MM.1S (cell line): ENCODE measurements around the gene ATP6V1B1.

Experiments
- DNase-seq: peaks from one replicate; pipeline ENCODE4 v3.0.0-alpha.2; 2015
- H2AFZ ChIP-seq: fragments of 300-600 bp; sonication (generic); 2 replicates; pipeline ENCODE4 v1.6.0; 2016; ENCODE audit warnings: antibody characterized with exemption, low read length
- H3F3A ChIP-seq: fragments of 300-600 bp; sonication (generic); 2 replicates; pipeline ENCODE4 v1.6.1; 2016; ENCODE audit warnings: mild to moderate bottlenecking, antibody characterized with exemption, low read length, moderate library complexity, mixed read lengths; ENCODE audit not compliant: insufficient read depth
- H3K27ac ChIP-seq: fragments of 300-600 bp; sonication (generic); 2 replicates; pipeline ENCODE4 v1.5.1; 2016; ENCODE audit warnings: mild to moderate bottlenecking, low read length
- H3K27me3 ChIP-seq: fragments of 300-600 bp; sonication (generic); replicated peaks from 2 replicates; pipeline ENCODE4 v1.6.0; 2016; ENCODE audit warnings: low read length; ENCODE audit not compliant: insufficient read depth
- H3K36me3 ChIP-seq: fragments of 300-600 bp; sonication (generic); replicated peaks from 2 replicates; pipeline ENCODE4 v1.6.1; 2016; ENCODE audit warnings: mild to moderate bottlenecking, low read length, mixed read lengths; ENCODE audit not compliant: insufficient read depth
- H3K4me1 ChIP-seq: fragments of 300-600 bp; sonication (generic); 2 replicates; pipeline ENCODE4 v1.6.1; 2016; ENCODE audit warnings: low read length, mixed read lengths
- H3K4me2 ChIP-seq: fragments of 300-600 bp; sonication (generic); 2 replicates; pipeline ENCODE4 v1.6.0; 2016; ENCODE audit warnings: low read depth, low read length
- H3K4me3 ChIP-seq: fragments of 300-600 bp; sonication (generic); 2 replicates; pipeline ENCODE4 v1.5.1; 2016; ENCODE audit warnings: low read length, mixed read lengths
- H3K79me2 ChIP-seq: fragments of 300-600 bp; sonication (generic); 2 replicates; pipeline ENCODE4 v1.6.1; 2016; ENCODE audit warnings: mixed run types, low read length, mixed read lengths
- H3K9ac ChIP-seq: fragments of 300-600 bp; sonication (generic); 2 replicates; pipeline ENCODE4 v1.6.1; 2016; ENCODE audit warnings: low read length, mixed read lengths
- H3K9me2 ChIP-seq: fragments of 300-600 bp; sonication (generic); replicated peaks from 2 replicates; pipeline ENCODE4 v1.6.1; 2016; ENCODE audit warnings: mild to moderate bottlenecking, low read length, mixed read lengths; ENCODE audit not compliant: insufficient read depth
- H3K9me3 ChIP-seq: fragments of 300-600 bp; sonication (generic); replicated peaks from 2 replicates; pipeline ENCODE4 v1.6.1; 2016; ENCODE audit warnings: mild to moderate bottlenecking, low read length, mixed read lengths; ENCODE audit not compliant: insufficient read depth
- H4K20me1 ChIP-seq: fragments of 300-600 bp; sonication (generic); 2 replicates; pipeline ENCODE4 v1.6.1; 2016; ENCODE audit warnings: mild to moderate bottlenecking, low read length, moderate library complexity, mixed read lengths; ENCODE audit not compliant: insufficient read depth
- CTCF ChIP-seq: fragments of 300-600 bp; sonication (generic); IDR thresholded peaks from 2 replicates; pipeline ENCODE4 v1.5.1; 2016; ENCODE audit warnings: antibody characterized with exemption, low read length, mixed read lengths
- EZH2 ChIP-seq: fragments of 300-600 bp; sonication (generic); optimal IDR thresholded peaks from 2 replicates; pipeline ENCODE3; 2017; ENCODE audit warnings: low read depth, mild to moderate bottlenecking, antibody characterized with exemption, low read length, mixed read lengths
- EZH2phosphoT487 ChIP-seq: fragments of 300-600 bp; sonication (generic); IDR thresholded peaks from 2 replicates; pipeline ENCODE4 v1.6.1; 2018; ENCODE audit warnings: antibody characterized with exemption, low read length

Gene ATP6V1B1

DNA sequence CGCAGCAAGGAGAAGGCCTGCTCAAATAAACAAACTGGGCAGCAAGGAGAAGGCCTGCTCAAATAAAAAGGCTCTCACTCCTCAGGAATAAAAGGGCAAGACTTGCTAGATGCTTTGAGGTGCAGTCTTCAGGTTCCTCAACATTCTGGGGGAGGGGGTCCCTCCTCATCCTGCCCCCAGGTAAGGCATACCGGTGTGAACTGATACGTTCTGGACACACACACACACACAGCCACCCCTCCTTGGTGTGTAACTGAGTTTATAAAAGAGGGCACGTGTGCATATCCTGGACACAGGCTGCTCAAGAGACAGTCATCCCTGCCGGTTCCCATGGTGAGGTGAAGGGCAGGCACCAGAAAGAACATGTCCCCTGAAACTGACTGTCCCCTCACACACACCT, 54.5 kb downstream of the ATP6V1B1 start:
- Histone ChIP-seq H3K27me3 (no peaks in the 10 kb centered on the region), H3K4me2 (no peak overlapping the region), H3K9me2 (no peaks in the 10 kb centered on the region), H3K9ac (no peak overlapping the region), H4K20me1 (peaks cover 3% of the 10 kb centered on the region; the same call in 1 of the 2 replicates), H3K4me1 (peaks cover 11% of the 10 kb centered on the region), H3F3A (0 out of 2 replicates have a peak, but pooled peaks cover 1% of the 10 kb centered on the region), H3K36me3 (no peaks in the 10 kb centered on the region; the same call in 1 of the 2 replicates), H2AFZ (no peak overlapping the region), H3K4me3 (no peak overlapping the region), H3K9me3 (no peaks in the 10 kb centered on the region), H3K27ac (no peak overlapping the region), H3K79me2 (peaks cover 29% of the 10 kb centered on the region)
- no peak for DNase-seq
- TF ChIP-seq EZH2 (no peak), EZH2phosphoT487 (no peak), CTCF (no peak)

GRCh38 chr2:70991142-70991541, 55.4 kb downstream of the ATP6V1B1 start:
- no peak overlapping the region for H3K9ac ChIP-seq
- H3K27ac ChIP-seq: no peak overlapping the region
- no peaks in the 10 kb centered on the region; the same call in 1 of the 2 replicates for H3K36me3 ChIP-seq
- no peaks in the 10 kb centered on the region for H3K9me2 ChIP-seq
- no peak for TF ChIP-seq EZH2phosphoT487
- no peak for TF ChIP-seq CTCF
- TF ChIP-seq EZH2: no peak
- no peak overlapping the region for H3K4me2 ChIP-seq
- H3K9me3 ChIP-seq: no peaks in the 10 kb centered on the region
- H4K20me1 ChIP-seq: peaks cover 3% of the 10 kb centered on the region; the same call in 1 of the 2 replicates
- H3K4me1 ChIP-seq: peaks cover 11% of the 10 kb centered on the region
- no peak for DNase-seq
- H3K79me2 ChIP-seq: peaks cover 29% of the 10 kb centered on the region
- H2AFZ ChIP-seq: no peak overlapping the region
- 0 out of 2 replicates have a peak, but pooled peaks cover 6% of the 10 kb centered on the region for H3F3A ChIP-seq
- no peaks in the 10 kb centered on the region for H3K27me3 ChIP-seq
- no peak overlapping the region for H3K4me3 ChIP-seq

- Histone ChIP-seq H3K9me2 (no peaks in the 10 kb centered on the region), H2AFZ (no peak overlapping the region), H3K4me2 (no peak overlapping the region), H3K79me2 (peaks cover 29% of the 10 kb centered on the region), H3F3A (0 out of 2 replicates have a peak, but pooled peaks cover 6% of the 10 kb centered on the region), H3K4me3 (no peak overlapping the region), H4K20me1 (no peaks in the 10 kb centered on the region), H3K27me3 (no peaks in the 10 kb centered on the region), H3K9me3 (no peaks in the 10 kb centered on the region), H3K9ac (no peak overlapping the region), H3K4me1 (peaks cover 11% of the 10 kb centered on the region), H3K27ac (no peak overlapping the region), H3K36me3 (no peaks in the 10 kb centered on the region; the same call in 1 of the 2 replicates)
- no peak for DNase-seq
- TF ChIP-seq EZH2phosphoT487: no peak
- TF ChIP-seq EZH2: no peak
- TF ChIP-seq CTCF: no peak
These were observed 56.0 kb downstream of the ATP6V1B1 start for GRCh38 chr2:70991742-70992141.
